PC-3 (cell line): ENCODE measurements around the gene KCNT1. TPM values are rescaled to one million over a fixed set of nuclear protein-coding genes. Genes with fewer than 3 reads are reported as not detected.

ENCODE experiments used
- ATAC-seq: fragments of 200-7000 bp; cut with Tn5 transposase; 2 replicates; pipeline ENCODE4 v1.9.1; 2020; ENCODE audit warnings: mild to moderate bottlenecking, moderate library complexity
- BruUV-seq: library from RNA; stranded (reverse); fragments of 400-500 nt; replicated peaks from 2 replicates; lab custom pipeline; 2021; lab: Mats Ljungman, UMichigan
- CTCF ChIA-PET: fragments of 300-600 bp; sonication (Branson Sonifier 250); formaldehyde crosslinking; loops from one replicate; lab custom pipeline; 2022; ENCODE audit warnings: antibody characterized with exemption; lab: Charles Lee
- POLR2A ChIA-PET: fragments of 300-600 bp; sonication (Branson Sonifier 250); formaldehyde crosslinking; loops from one replicate; lab custom pipeline; 2022; ENCODE audit warnings: antibody characterized with exemption; ENCODE audit not compliant: unreplicated experiment; lab: Charles Lee
- DNase-seq: peaks from one replicate; pipeline ENCODE4 v3.0.0-alpha.2; 2015
- H2AFZ ChIP-seq: fragments of 300-600 bp; sonication (generic); 2 replicates; pipeline ENCODE4 v1.6.0; 2016; ENCODE audit warnings: antibody characterized with exemption, low read length
- H3F3A ChIP-seq: fragments of 300-600 bp; sonication (generic); one replicate; pipeline ENCODE4 v1.6.0; 2017; ENCODE audit warnings: antibody characterized with exemption, low read length, control low read depth, mild to moderate bottlenecking; ENCODE audit not compliant: unreplicated experiment
- H3K27ac ChIP-seq: fragments of 300-600 bp; sonication (generic); 2 replicates; pipeline ENCODE4 v1.5.1; 2016; ENCODE audit warnings: mild to moderate bottlenecking, low read length
- H3K27me3 ChIP-seq: fragments of 300-600 bp; sonication (generic); 2 replicates; pipeline ENCODE4 v1.6.1; 2016; ENCODE audit warnings: low read length, mixed read lengths
- H3K36me3 ChIP-seq: fragments of 300-600 bp; sonication (generic); 2 replicates; pipeline ENCODE4 v1.6.1; 2016; ENCODE audit warnings: low read depth, mixed run types, low read length, mixed read lengths
- H3K4me1 ChIP-seq: fragments of 300-600 bp; sonication (generic); 2 replicates; pipeline ENCODE4 v1.5.1; 2016; ENCODE audit warnings: low read length; ENCODE audit not compliant: insufficient read depth
- H3K4me2 ChIP-seq: fragments of 300-600 bp; sonication (generic); 2 replicates; pipeline ENCODE4 v1.6.0; 2016; ENCODE audit warnings: low read length
- H3K4me3 ChIP-seq: fragments of 300-600 bp; sonication (generic); 2 replicates; pipeline ENCODE4 v1.5.1; 2016; ENCODE audit warnings: mild to moderate bottlenecking, low read length, mixed read lengths
- H3K79me2 ChIP-seq: fragments of 300-600 bp; sonication (generic); 2 replicates; pipeline ENCODE4 v1.6.1; 2017; ENCODE audit warnings: low read length, mixed read lengths
- H3K9ac ChIP-seq: fragments of 300-600 bp; sonication (generic); 2 replicates; pipeline ENCODE4 v1.6.0; 2016; ENCODE audit warnings: mild to moderate bottlenecking, low read length
- H3K9me2 ChIP-seq: fragments of 300-600 bp; sonication (generic); replicated peaks from 2 replicates; pipeline ENCODE4 v1.6.1; 2016; ENCODE audit warnings: mixed run types, low read length, mixed read lengths
- H3K9me3 ChIP-seq: fragments of 300-600 bp; sonication (generic); 2 replicates; pipeline ENCODE4 v1.6.1; 2016; ENCODE audit warnings: low read length, mixed read lengths
- H4K20me1 ChIP-seq: fragments of 300-600 bp; sonication (generic); 2 replicates; pipeline ENCODE4 v1.6.1; 2016; ENCODE audit warnings: low read length, mixed read lengths
- CTCF ChIP-seq: fragments of 300-600 bp; sonication (generic); conservative IDR thresholded peaks from 2 replicates; pipeline ENCODE4 v1.5.1; 2017; ENCODE audit warnings: antibody characterized with exemption, low read depth, mild to moderate bottlenecking, low read length
- EZH2 ChIP-seq: fragments of 300-600 bp; sonication (generic); IDR thresholded peaks from one replicate; pipeline ENCODE4 v1.6.1; 2017; ENCODE audit warnings: antibody characterized with exemption, mild to moderate bottlenecking, low read length; ENCODE audit not compliant: unreplicated experiment
- EZH2phosphoT487 ChIP-seq: fragments of 300-600 bp; sonication (generic); IDR thresholded peaks from 2 replicates; pipeline ENCODE4 v1.6.1; 2018; ENCODE audit warnings: mild to moderate bottlenecking, antibody characterized with exemption, low read length, borderline replicate concordance
- intact Hi-C: fragments of 100-400 bp; cut with micrococcal nuclease; formaldehyde crosslinking; loops from 2 replicates; pipeline ENCODE4 v1.9.0; 2023
- total RNA-seq: library from RNA; depleted of rRNA; stranded (reverse); fragments of >200 nt; gene quantifications from 2 replicates; pipeline ENCODE4 v1.2.3, GENCODE V29; 2014

KCNT1 gene
- total RNA-seq, 1 experiment from 2014 or later = not detected

- Histone ChIP-seq H2AFZ (no peak overlapping the region), H3K9ac (no peak overlapping the region), H3F3A (no peaks in the 10 kb centered on the region), H3K9me3 (no peaks in the 10 kb centered on the region), H3K79me2 (no peaks in the 10 kb centered on the region), H4K20me1 (no peaks in the 10 kb centered on the region), H3K36me3 (no peaks in the 10 kb centered on the region), H3K27ac (no peak overlapping the region), H3K4me3 (no peak overlapping the region), H3K9me2 (no peaks in the 10 kb centered on the region), H3K4me1 (no peaks in the 10 kb centered on the region), H3K4me2 (no peak overlapping the region), H3K27me3 (no peaks in the 10 kb centered on the region)
- POLR2A ChIA-PET = no interaction called here
- ATAC-seq (no peak), DNase-seq (no peak)
- intact Hi-C loops = no loop called here
- BruUV-seq = no TSS peak
- CTCF ChIA-PET = no interaction called here
- no peak for TF ChIP-seq EZH2phosphoT487
- no peak for TF ChIP-seq CTCF
- no peak for TF ChIP-seq EZH2
These were observed 71.7 kb downstream of the KCNT1 start for GRCh38 chr9:135773530-135774238.

GRCh38 chr9:135774239-135774747 is 72.3 kb downstream of the KCNT1 start:
- BruUV-seq = no TSS peak
- CTCF ChIA-PET = no interaction called here
- DNase-seq = no peak
- Histone ChIP-seq H3K27ac (no peak overlapping the region), H3K4me3 (no peak overlapping the region), H3F3A (no peaks in the 10 kb centered on the region), H3K9me3 (no peaks in the 10 kb centered on the region), H3K27me3 (no peaks in the 10 kb centered on the region), H3K79me2 (no peaks in the 10 kb centered on the region), H3K4me1 (no peaks in the 10 kb centered on the region), H3K4me2 (no peak overlapping the region), H3K9me2 (no peaks in the 10 kb centered on the region), H3K36me3 (no peaks in the 10 kb centered on the region), H2AFZ (no peak overlapping the region), H3K9ac (no peak overlapping the region), H4K20me1 (no peaks in the 10 kb centered on the region)
- TF ChIP-seq CTCF = no peak
- TF ChIP-seq EZH2 = no peak
- TF ChIP-seq EZH2phosphoT487 = no peak
- intact Hi-C loops = no loop called here
- ATAC-seq = no peak
- POLR2A ChIA-PET = no interaction called here

- no peak overlapping the region for H3K4me2 ChIP-seq
- H3K36me3 ChIP-seq = no peaks in the 10 kb centered on the region
- no peaks in the 10 kb centered on the region for H3F3A ChIP-seq
- H3K27ac ChIP-seq = no peak overlapping the region
- no peak overlapping the region for H3K4me3 ChIP-seq
- no peaks in the 10 kb centered on the region for H3K4me1 ChIP-seq
- POLR2A ChIA-PET = no interaction called here
- H2AFZ ChIP-seq = no peak overlapping the region
- CTCF ChIA-PET = no interaction called here
- no peak overlapping the region for H3K9ac ChIP-seq
- no peak for DNase-seq
- TF ChIP-seq CTCF (no peak), EZH2 (no peak), EZH2phosphoT487 (no peak)
- no peaks in the 10 kb centered on the region for H4K20me1 ChIP-seq
- no peaks in the 10 kb centered on the region for H3K9me3 ChIP-seq
- no TSS peak for BruUV-seq
- ATAC-seq = no peak
- no peaks in the 10 kb centered on the region for H3K27me3 ChIP-seq
- intact Hi-C loops = no loop called here
- no peaks in the 10 kb centered on the region for H3K79me2 ChIP-seq
- no peaks in the 10 kb centered on the region for H3K9me2 ChIP-seq
These were observed 73.0 kb downstream of the KCNT1 start for GRCh38 chr9:135774794-135775525.
